ENCODE measurements around the gene LARGE2.

Gene LARGE2

DNA sequence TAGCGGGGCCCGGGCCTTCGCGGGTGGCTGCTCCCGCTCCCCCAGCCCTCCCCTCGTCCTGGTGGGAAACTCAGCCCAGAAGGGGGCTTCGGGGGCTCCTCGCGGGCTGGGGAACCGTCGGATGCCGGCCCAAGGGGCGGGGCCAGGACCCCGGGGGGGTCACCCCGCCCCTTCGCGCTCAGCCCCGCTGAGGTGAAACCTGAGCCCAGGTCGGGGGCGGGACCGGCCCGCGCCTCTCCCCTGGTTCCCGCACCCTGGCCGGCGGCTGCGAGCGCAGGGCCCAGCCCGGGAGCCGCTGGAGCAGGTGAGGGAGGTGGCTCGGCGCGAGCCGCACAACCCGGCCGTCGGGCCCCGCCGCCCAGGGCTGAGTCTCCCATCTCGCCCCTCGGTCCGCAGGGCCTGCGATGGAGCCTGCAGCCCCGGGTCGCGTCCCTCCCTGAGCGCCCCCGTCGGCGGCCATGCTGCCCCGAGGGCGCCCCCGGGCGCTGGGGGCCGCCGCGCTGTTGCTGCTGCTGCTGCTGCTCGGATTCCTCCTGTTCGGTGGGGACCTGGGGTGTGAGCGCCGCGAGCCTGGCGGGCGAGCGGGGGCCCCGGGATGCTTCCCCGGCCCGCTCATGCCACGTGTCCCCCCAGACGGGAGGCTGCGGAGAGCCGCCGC, at the start of gene LARGE2:
TSS of gene LARGE2 (plus strand) at position 232 of the 658 bp plus-strand sequence. CDS start at position 459, 227 bp downstream.
- DNase-seq (ENCODE audit: low read depth) = no peak

- no peak for DNase-seq (ENCODE audit: low read depth)
Observed at GRCh38 chr11:45876401-45876800, 46.1 kb upstream of the LARGE2 start.

DNA sequence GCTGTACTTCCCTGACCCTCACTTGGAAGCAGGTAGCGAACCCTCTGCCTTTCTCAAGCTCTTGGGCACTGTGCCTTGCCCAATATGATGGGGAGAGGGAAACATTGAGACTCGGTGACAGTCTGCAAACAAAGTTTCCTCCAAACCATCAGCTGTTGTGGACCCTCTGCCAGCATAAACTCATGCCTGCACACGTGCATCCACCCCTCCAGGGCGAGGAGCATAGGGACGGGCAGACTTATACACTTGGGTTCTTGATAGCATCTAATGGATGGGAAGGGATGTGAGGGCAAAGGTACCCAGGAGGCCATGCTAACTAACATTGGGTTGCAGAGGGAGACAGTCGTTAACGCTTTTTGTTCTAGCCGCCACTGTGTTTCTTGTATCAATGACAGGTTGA, 45.2 kb upstream of the LARGE2 start:
- no peak for DNase-seq (ENCODE audit: low read depth)

- DNase-seq (ENCODE audit: low read depth) = no peak
Observed at GRCh38 chr11:45877845-45878244, 44.6 kb upstream of the LARGE2 start.

DNA sequence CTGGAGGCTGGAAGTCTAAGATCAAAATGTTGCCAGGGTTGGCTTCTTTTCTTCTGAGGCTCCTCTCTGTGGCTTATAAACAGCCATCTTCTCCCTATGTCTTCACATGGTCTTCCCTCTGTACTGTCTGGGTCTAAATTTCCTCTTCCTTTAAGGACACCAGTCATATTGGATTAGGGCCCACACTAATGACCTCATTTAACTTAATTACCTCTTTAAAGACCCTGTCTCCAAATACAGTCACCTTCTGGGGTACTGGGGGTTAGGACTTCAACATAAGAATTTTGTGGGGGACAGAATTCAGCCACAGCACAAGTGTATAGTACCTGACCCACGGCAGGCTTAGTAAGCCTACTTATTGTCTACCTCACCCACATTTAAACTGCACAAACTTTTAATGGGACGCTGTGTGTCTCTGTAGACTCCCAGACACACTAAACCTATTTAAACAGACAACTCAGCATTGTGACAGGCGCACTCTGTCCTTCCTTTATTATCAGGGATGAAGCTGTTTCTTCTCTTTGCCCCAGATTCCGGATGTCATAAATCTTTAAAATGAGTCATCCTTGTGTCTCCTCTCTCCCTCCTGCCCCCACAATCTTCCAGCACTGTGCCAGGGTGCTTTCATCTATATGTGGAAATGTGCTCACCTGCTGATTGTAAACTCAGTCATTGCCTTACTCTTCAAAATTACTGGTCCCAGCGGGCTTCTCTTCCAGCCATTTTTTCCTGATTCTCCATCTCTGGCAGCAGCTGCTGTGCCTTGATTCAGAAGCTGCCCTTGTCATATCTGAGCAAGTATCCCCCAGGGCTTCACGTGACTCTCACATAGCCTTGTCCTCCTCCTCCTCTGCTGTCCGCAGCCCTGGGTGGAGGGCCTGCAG, 42.4 kb upstream of the LARGE2 start:
- no peak for DNase-seq (ENCODE audit: low read depth)

GRCh38 chr11:45880772-45881570, 41.5 kb upstream of the LARGE2 start:
- no peak for DNase-seq (ENCODE audit: low read depth)

DNA sequence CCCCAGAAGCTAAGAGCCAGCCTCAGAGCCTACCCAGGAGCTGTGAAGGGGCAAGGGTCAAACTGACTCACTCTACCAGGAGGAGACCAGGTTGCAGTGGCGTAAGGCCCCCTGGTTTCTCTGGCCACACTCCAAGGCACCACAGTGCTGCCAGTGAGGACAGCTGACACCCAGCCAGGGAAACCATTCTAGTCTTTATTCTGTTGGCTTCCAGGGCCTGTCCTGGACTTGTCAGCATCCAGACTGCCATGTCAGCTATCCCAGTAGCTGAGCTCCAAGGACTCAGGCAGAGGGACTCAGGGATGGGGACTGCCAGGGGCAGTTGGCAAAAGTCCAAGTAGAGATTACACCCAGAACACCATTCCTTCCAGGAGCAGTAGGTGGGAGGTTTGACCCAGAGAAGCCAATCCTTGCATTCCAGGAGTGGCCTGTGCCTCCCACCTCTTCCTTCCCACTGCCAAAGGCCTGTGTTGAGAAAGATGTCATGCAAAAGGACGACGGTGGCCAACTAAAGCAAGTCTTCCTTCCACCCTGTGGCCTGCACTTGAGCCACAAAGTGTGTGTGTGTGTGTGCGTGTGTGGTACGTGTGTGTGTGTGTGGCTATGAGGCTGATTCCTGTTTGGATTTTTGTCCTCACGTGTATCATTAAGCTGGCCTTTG, 40.6 kb upstream of the LARGE2 start:
- no peak for DNase-seq (ENCODE audit: low read depth)

- DNase-seq (ENCODE audit: low read depth) = no peak
Observed at GRCh38 chr11:45884596-45885185, 37.8 kb upstream of the LARGE2 start.

DNA sequence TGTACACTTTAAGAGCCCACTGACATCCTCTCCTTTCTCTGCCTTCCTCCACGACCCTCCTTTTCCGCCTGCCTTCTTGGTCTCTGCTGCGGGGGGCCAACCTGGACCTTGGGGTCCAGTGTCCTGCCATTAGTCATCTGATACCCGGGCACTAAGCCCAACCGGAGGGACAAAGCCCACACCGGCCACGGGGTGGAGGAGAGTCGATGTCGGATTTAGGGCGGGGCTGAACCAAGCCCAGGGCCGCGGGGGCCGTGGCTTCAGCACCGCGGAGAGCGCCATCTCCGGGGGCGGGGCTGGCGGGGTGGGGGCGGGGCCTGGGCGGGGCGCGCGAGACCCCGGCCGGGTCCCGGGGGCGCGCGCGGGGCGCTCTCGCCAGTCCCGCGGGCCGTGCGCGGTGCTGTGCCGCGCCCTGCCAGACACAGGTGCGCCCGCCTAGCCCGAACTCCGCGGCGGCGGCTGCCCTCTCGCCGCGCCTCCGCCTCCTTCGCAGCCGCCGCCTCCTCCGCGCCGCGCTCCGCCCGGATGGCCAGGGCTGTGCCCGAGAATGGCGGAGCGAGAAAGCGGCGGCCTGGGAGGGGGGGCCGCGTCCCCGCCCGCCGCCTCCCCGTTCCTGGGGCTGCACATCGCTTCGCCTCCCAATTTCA, 37.1 kb upstream of the LARGE2 start, which contains the start of gene MAPK8IP1:
TSS of gene MAPK8IP1 (plus strand) at position 378 of the 647 bp plus-strand sequence. CDS start at position 548, 170 bp downstream.
- DNase-seq (ENCODE audit: low read depth) = peak; percentile 31

DNA sequence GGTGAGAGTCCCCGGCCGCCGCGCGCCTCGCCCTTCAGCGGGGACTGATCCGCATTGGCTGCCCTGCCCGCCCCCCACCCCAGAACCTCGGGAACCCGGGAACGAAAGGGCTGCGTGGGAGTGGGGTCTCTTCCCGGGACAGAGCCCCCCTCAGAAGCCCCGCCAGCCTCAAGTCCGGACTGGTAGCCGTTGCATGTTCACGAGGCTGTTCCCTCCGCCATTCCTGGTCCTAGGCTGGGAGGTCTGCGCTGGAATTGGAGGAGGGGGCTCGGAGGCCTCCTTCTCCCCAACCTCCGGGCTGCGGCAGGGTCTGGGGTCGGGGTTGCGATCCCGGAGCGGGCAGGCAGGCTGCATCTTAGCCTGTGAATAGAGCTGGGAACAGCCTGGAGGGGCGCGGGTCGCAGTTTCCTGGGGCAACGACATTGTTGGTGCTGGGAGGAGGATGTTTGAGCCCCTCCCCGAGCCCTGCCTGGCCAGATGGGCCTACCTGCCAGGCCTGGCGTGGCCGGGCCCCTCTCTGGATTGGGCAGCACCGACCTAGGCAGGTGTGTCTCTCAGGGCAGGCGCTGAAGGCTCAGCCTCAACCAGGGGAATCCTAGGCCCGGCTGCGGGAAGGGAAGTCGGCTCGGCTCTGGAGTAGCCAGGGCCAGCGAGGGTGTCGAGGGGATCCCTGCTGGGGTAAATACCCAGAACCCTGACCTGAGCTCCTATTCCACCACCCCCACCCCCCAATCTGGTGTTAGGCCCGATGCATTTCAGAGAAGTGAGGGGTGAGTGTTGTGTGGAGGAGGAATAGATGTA, 36.3 kb upstream of the LARGE2 start:
- DNase-seq (ENCODE audit: low read depth) = no peak

GRCh38 chr11:45886816-45887520, 35.5 kb upstream of the LARGE2 start:
- DNase-seq (ENCODE audit: low read depth) = no peak

DNA sequence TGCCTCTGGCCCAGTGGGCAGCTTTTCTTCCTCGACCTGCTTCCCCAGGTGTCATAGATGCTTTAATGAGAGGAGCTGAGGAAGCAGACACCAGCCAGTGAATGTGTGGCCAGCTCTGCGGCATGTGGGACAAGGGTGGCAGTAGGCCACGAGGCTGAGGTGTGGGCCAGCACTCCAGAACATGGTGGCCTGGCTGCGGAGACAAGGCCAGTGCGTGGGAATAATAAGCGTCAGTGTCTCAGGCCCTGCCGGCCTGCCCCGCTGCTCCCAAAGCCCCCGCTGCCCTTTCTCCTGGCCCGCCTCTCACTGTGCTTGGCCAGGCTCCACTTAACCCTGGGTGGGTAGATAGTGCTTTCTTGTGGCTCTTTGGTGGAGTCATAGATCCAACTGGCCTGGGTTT, 34.9 kb upstream of the LARGE2 start:
- no peak for DNase-seq (ENCODE audit: low read depth)

DNA sequence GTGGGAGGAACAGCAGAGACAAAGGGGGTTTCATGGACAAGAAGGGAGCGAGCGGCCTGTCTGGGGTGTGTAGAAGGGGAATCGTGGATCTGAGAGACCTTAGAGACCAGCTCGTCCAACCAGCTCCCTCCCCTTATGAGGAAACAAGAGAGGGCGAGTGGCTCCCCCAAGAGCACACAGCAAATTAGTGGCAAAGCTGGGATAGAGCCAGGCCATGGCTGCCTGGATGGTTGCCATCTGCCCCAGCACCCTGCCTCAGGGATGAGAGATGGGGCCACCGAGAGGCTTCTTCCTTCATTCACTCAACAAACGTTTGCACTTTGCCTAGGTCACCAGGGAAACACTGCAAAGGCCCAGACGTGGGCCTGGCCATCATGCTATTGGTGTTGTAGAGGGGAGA, 32.9 kb upstream of the LARGE2 start:
- no peak for DNase-seq (ENCODE audit: low read depth)

- DNase-seq (ENCODE audit: low read depth) = no peak
Observed at GRCh38 chr11:45889966-45890365, 32.5 kb upstream of the LARGE2 start.

DNA sequence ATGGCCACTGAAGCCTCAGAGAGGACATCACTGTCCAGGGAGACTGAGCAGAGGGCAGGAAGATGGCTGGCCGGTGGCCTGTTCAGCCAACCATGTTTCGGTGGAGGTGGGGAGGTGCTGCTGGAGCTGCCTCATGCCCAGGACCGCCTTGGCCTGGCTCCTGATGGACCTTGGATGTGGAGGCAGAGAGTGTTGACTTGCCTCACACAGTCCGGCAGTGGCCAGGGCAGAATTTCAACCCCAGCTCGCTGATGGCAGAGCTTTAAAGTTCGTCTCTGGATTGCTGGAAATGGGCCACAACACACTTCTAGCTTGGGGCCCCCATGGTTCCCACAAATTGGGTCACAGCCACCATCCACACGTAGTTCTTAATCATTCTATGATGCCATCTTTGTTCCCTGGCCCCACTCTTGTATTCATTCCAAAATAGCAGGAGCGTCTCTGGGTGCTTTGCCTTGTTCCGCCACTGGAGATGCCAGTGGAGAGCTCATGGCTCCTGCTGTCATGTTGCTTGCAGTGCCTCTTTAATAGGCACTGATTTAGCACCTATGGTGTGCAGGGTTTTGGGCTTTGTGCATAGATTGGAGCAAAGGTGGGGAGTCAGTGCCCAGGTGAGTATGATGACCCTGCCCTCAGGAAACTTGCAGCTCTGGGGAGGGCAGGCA, 31.4 kb upstream of the LARGE2 start:
- no peak for DNase-seq (ENCODE audit: low read depth)

GRCh38 chr11:45892856-45893255, 29.6 kb upstream of the LARGE2 start:
- no peak for DNase-seq (ENCODE audit: low read depth)

- no peak for DNase-seq (ENCODE audit: low read depth)
Observed at GRCh38 chr11:45894555-45895247, 27.8 kb upstream of the LARGE2 start.

GRCh38 chr11:45895553-45896259, 26.8 kb upstream of the LARGE2 start:
- no peak for DNase-seq (ENCODE audit: low read depth)

Measured in activated T-cell treated with anti-CD3 and anti-CD28 coated beads for 24 hours (primary cell).